OCI-LY1 (cell line): ENCODE results near the gene ARCN1.

Source experiments
- H2AFZ ChIP-seq: fragments of 200-600 bp; sonication (generic), shearing (Covaris generic); 2 replicates; pipeline ENCODE4 v1.6.0; 2014; ENCODE audit warnings: antibody characterized with exemption, mild to moderate bottlenecking, low read length
- H3F3A ChIP-seq: fragments of 200-600 bp; sonication (generic), shearing (Covaris generic); 2 replicates; pipeline ENCODE4 v1.6.0; 2014; ENCODE audit warnings: mild to moderate bottlenecking, antibody characterized with exemption, low read length, moderate library complexity; ENCODE audit not compliant: insufficient read depth
- H3K27ac ChIP-seq: fragments of 200-600 bp; sonication (generic); 2 replicates; pipeline ENCODE4 v1.5.1; 2014; ENCODE audit warnings: low read length, mixed run types, mild to moderate bottlenecking, low read depth; ENCODE audit not compliant: poor library complexity, severe bottlenecking
- H3K27me3 ChIP-seq: fragments of 200-600 bp; sonication (generic); 2 replicates; pipeline ENCODE4 v1.6.0; 2014; ENCODE audit warnings: antibody characterized with exemption, mild to moderate bottlenecking, low read length, moderate library complexity; ENCODE audit not compliant: insufficient read depth
- H3K36me3 ChIP-seq: fragments of 200-600 bp; sonication (generic); 2 replicates; pipeline ENCODE4 v1.6.1; 2014; ENCODE audit warnings: mild to moderate bottlenecking, antibody characterized with exemption, low read length, moderate library complexity, mixed read lengths; ENCODE audit not compliant: insufficient read depth
- H3K4me1 ChIP-seq: fragments of 200-600 bp; sonication (generic); 2 replicates; pipeline ENCODE4 v1.5.1; 2014; ENCODE audit warnings: mild to moderate bottlenecking, low read length, moderate library complexity; ENCODE audit not compliant: insufficient read depth, severe bottlenecking
- H3K4me2 ChIP-seq: fragments of 200-600 bp; sonication (generic), shearing (Covaris generic); 2 replicates; pipeline ENCODE4 v1.6.1; 2014; ENCODE audit warnings: low read length
- H3K4me3 ChIP-seq: fragments of 200-600 bp; sonication (generic); 2 replicates; pipeline ENCODE4 v1.5.1; 2014; ENCODE audit warnings: low read length, low read depth, mild to moderate bottlenecking, mixed read lengths; ENCODE audit not compliant: poor library complexity, severe bottlenecking
- H3K79me2 ChIP-seq: fragments of 200-600 bp; shearing (Covaris generic); 2 replicates; pipeline ENCODE4 v1.6.1; 2016; ENCODE audit warnings: mixed run types, low read length, mixed read lengths; ENCODE audit not compliant: insufficient read depth
- H3K9ac ChIP-seq: fragments of 200-600 bp; sonication (generic), shearing (Covaris generic); 2 replicates; pipeline ENCODE4 v1.6.1; 2014; ENCODE audit warnings: mild to moderate bottlenecking, low read length, mixed read lengths
- H3K9me2 ChIP-seq: fragments of 200-600 bp; sonication (generic), shearing (Covaris generic); 2 replicates; pipeline ENCODE4 v1.6.1; 2014; ENCODE audit warnings: low read depth, mild to moderate bottlenecking, low read length, mixed read lengths
- H3K9me3 ChIP-seq: fragments of 200-600 bp; shearing (Covaris generic); 2 replicates; pipeline ENCODE4 v1.6.1; 2014; ENCODE audit warnings: low read length, mixed read lengths
- H4K20me1 ChIP-seq: fragments of 200-600 bp; sonication (generic), shearing (Covaris generic); 2 replicates; pipeline ENCODE4 v1.6.0; 2016; ENCODE audit warnings: mild to moderate bottlenecking, low read length; ENCODE audit not compliant: insufficient read depth
- CTCF ChIP-seq: fragments of 200-600 bp; sonication (generic), shearing (Covaris generic); IDR thresholded peaks from 2 replicates; pipeline ENCODE4 v1.5.1; 2017; ENCODE audit warnings: mild to moderate bottlenecking, antibody characterized with exemption, low read length, moderate library complexity, mixed read lengths
- EZH2 ChIP-seq: fragments of 200-600 bp; sonication (generic), shearing (Covaris generic); IDR thresholded peaks from 2 replicates; pipeline ENCODE4 v1.8.0; 2017; ENCODE audit warnings: borderline replicate concordance, mixed run types, mild to moderate bottlenecking, antibody characterized with exemption, low read length, moderate library complexity, mixed read lengths

The ARCN1 gene

GRCh38 chr11:118640332-118641154 is 68.3 kb downstream of the ARCN1 start:
- H3K36me3 ChIP-seq, result no peaks in the 10 kb centered on the region
- H3F3A ChIP-seq, result no peaks in the 10 kb centered on the region
- H3K27ac ChIP-seq, result no peak overlapping the region
- H3K4me3 ChIP-seq, result no peak overlapping the region
- no peak overlapping the region for H2AFZ ChIP-seq
- no peak overlapping the region for H3K4me2 ChIP-seq
- no peaks in the 10 kb centered on the region for H4K20me1 ChIP-seq
- no peaks in the 10 kb centered on the region for H3K79me2 ChIP-seq
- H3K27me3 ChIP-seq, result no peaks in the 10 kb centered on the region
- TF ChIP-seq CTCF (no peak), EZH2 (no peak)
- H3K4me1 ChIP-seq, result peaks cover 13% of the 10 kb centered on the region
- H3K9me2 ChIP-seq, result no peaks in the 10 kb centered on the region
- no peak overlapping the region for H3K9ac ChIP-seq
- no peaks in the 10 kb centered on the region for H3K9me3 ChIP-seq

GRCh38 chr11:118641397-118642019 is 69.3 kb downstream of the ARCN1 start:
- Histone ChIP-seq H3K27me3 (no peaks in the 10 kb centered on the region), H4K20me1 (no peaks in the 10 kb centered on the region), H3K9me3 (no peaks in the 10 kb centered on the region), H3K9me2 (no peaks in the 10 kb centered on the region), H3K4me3 (no peak overlapping the region), H3K27ac (no peak overlapping the region), H2AFZ (no peak overlapping the region), H3K9ac (no peak overlapping the region), H3K4me1 (peaks cover 13% of the 10 kb centered on the region), H3F3A (no peaks in the 10 kb centered on the region), H3K79me2 (no peaks in the 10 kb centered on the region), H3K36me3 (no peaks in the 10 kb centered on the region), H3K4me2 (no peak overlapping the region)
- TF ChIP-seq CTCF, result no peak
- TF ChIP-seq EZH2, result no peak

- Histone ChIP-seq H3K4me3 (no peak overlapping the region), H3K9me2 (no peaks in the 10 kb centered on the region), H3K27me3 (no peaks in the 10 kb centered on the region), H2AFZ (no peak overlapping the region), H3K27ac (no peak overlapping the region), H3K36me3 (no peaks in the 10 kb centered on the region), H3K9ac (no peak overlapping the region), H3K4me1 (peaks cover 13% of the 10 kb centered on the region), H3K4me2 (no peak overlapping the region), H3F3A (no peaks in the 10 kb centered on the region), H3K9me3 (no peaks in the 10 kb centered on the region), H3K79me2 (no peaks in the 10 kb centered on the region), H4K20me1 (no peaks in the 10 kb centered on the region)
- no peak for TF ChIP-seq EZH2
- no peak for TF ChIP-seq CTCF
Observed at GRCh38 chr11:118643142-118643994, 71.2 kb downstream of the ARCN1 start.
